ENCODE data around the gene NLGN1.

The NLGN1 gene

GRCh38 chr3:174276826-174277225, 879.3 kb downstream of the NLGN1 start:
- Mint-ChIP-seq H3K4me1 (ENCODE audit: low read depth) (no peaks in the 10 kb centered on the region), H3K36me3 (ENCODE audit: low read depth) (no peaks in the 10 kb centered on the region), H3K27ac (no peak overlapping the region), H3K4me3 (no peak overlapping the region), H3K9me3 (no peaks in the 10 kb centered on the region), H3K27me3 (ENCODE audit: low read depth) (no peaks in the 10 kb centered on the region)
- no peak for DNase-seq (ENCODE audit: low spot score)

- H3K9me3 Mint-ChIP-seq: no peaks in the 10 kb centered on the region
- H3K27me3 Mint-ChIP-seq (ENCODE audit: low read depth): no peaks in the 10 kb centered on the region
- no peak for DNase-seq (ENCODE audit: low spot score)
- no peak overlapping the region for H3K27ac Mint-ChIP-seq
- no peak overlapping the region for H3K4me3 Mint-ChIP-seq
- no peaks in the 10 kb centered on the region for H3K4me1 Mint-ChIP-seq (ENCODE audit: low read depth)
- no peaks in the 10 kb centered on the region for H3K36me3 Mint-ChIP-seq (ENCODE audit: low read depth)
Measured at GRCh38 chr3:174278094-174278493, 880.5 kb downstream of the NLGN1 start.

- no peak for DNase-seq (ENCODE audit: low spot score)
- no peak overlapping the region for H3K4me3 Mint-ChIP-seq
- H3K9me3 Mint-ChIP-seq: no peaks in the 10 kb centered on the region
- H3K27ac Mint-ChIP-seq: no peak overlapping the region
- no peaks in the 10 kb centered on the region for H3K36me3 Mint-ChIP-seq (ENCODE audit: low read depth)
- H3K27me3 Mint-ChIP-seq (ENCODE audit: low read depth): no peaks in the 10 kb centered on the region
- no peaks in the 10 kb centered on the region for H3K4me1 Mint-ChIP-seq (ENCODE audit: low read depth)
Measured at GRCh38 chr3:174280186-174280585, 882.6 kb downstream of the NLGN1 start.

- Mint-ChIP-seq H3K36me3 (ENCODE audit: low read depth) (no peaks in the 10 kb centered on the region), H3K27ac (no peak overlapping the region), H3K9me3 (no peaks in the 10 kb centered on the region), H3K27me3 (ENCODE audit: low read depth) (no peaks in the 10 kb centered on the region), H3K4me3 (no peak overlapping the region), H3K4me1 (ENCODE audit: low read depth) (no peaks in the 10 kb centered on the region)
- no peak for DNase-seq (ENCODE audit: low spot score)
Measured at GRCh38 chr3:174285242-174285864, 887.8 kb downstream of the NLGN1 start.

GRCh38 chr3:174287705-174288104, 890.2 kb downstream of the NLGN1 start:
- no peaks in the 10 kb centered on the region for H3K4me1 Mint-ChIP-seq (ENCODE audit: low read depth)
- no peaks in the 10 kb centered on the region for H3K9me3 Mint-ChIP-seq
- no peak overlapping the region for H3K27ac Mint-ChIP-seq
- no peak for DNase-seq (ENCODE audit: low spot score)
- H3K4me3 Mint-ChIP-seq: no peak overlapping the region
- no peaks in the 10 kb centered on the region for H3K36me3 Mint-ChIP-seq (ENCODE audit: low read depth)
- no peaks in the 10 kb centered on the region for H3K27me3 Mint-ChIP-seq (ENCODE audit: low read depth)

GRCh38 chr3:174294616-174295015, 897.1 kb downstream of the NLGN1 start:
- Mint-ChIP-seq H3K36me3 (ENCODE audit: low read depth) (no peaks in the 10 kb centered on the region), H3K27ac (no peak overlapping the region), H3K4me1 (ENCODE audit: low read depth) (no peaks in the 10 kb centered on the region), H3K4me3 (no peak overlapping the region), H3K27me3 (ENCODE audit: low read depth) (no peaks in the 10 kb centered on the region), H3K9me3 (no peaks in the 10 kb centered on the region)
- no peak for DNase-seq (ENCODE audit: low spot score)

GRCh38 chr3:174295306-174296092, 898.0 kb downstream of the NLGN1 start:
- H3K27me3 Mint-ChIP-seq (ENCODE audit: low read depth): no peaks in the 10 kb centered on the region
- H3K4me3 Mint-ChIP-seq: no peak overlapping the region
- no peaks in the 10 kb centered on the region for H3K4me1 Mint-ChIP-seq (ENCODE audit: low read depth)
- H3K9me3 Mint-ChIP-seq: no peaks in the 10 kb centered on the region
- no peak overlapping the region for H3K27ac Mint-ChIP-seq
- no peak for DNase-seq (ENCODE audit: low spot score)
- no peaks in the 10 kb centered on the region for H3K36me3 Mint-ChIP-seq (ENCODE audit: low read depth)

- H3K9me3 Mint-ChIP-seq: no peaks in the 10 kb centered on the region
- DNase-seq (ENCODE audit: low spot score): no peak
- H3K4me3 Mint-ChIP-seq: no peak overlapping the region
- no peaks in the 10 kb centered on the region for H3K36me3 Mint-ChIP-seq (ENCODE audit: low read depth)
- H3K4me1 Mint-ChIP-seq (ENCODE audit: low read depth): no peaks in the 10 kb centered on the region
- H3K27me3 Mint-ChIP-seq (ENCODE audit: low read depth): no peaks in the 10 kb centered on the region
- H3K27ac Mint-ChIP-seq: no peak overlapping the region
Measured at GRCh38 chr3:174302746-174303315, 905.3 kb downstream of the NLGN1 start.

- H3K4me3 Mint-ChIP-seq: no peak overlapping the region
- H3K27me3 Mint-ChIP-seq (ENCODE audit: low read depth): no peaks in the 10 kb centered on the region
- H3K36me3 Mint-ChIP-seq (ENCODE audit: low read depth): no peaks in the 10 kb centered on the region
- DNase-seq (ENCODE audit: low spot score): no peak
- H3K4me1 Mint-ChIP-seq (ENCODE audit: low read depth): no peaks in the 10 kb centered on the region
- H3K9me3 Mint-ChIP-seq: no peaks in the 10 kb centered on the region
- H3K27ac Mint-ChIP-seq: no peak overlapping the region
Measured at GRCh38 chr3:174303907-174304560, 906.5 kb downstream of the NLGN1 start.

GRCh38 chr3:174308736-174309135, 911.2 kb downstream of the NLGN1 start:
- H3K27me3 Mint-ChIP-seq (ENCODE audit: low read depth): no peaks in the 10 kb centered on the region
- H3K36me3 Mint-ChIP-seq (ENCODE audit: low read depth): no peaks in the 10 kb centered on the region
- no peak overlapping the region for H3K27ac Mint-ChIP-seq
- H3K4me3 Mint-ChIP-seq: no peak overlapping the region
- no peaks in the 10 kb centered on the region for H3K4me1 Mint-ChIP-seq (ENCODE audit: low read depth)
- DNase-seq (ENCODE audit: low spot score): no peak
- no peaks in the 10 kb centered on the region for H3K9me3 Mint-ChIP-seq

GRCh38 chr3:174310475-174310983, 913.0 kb downstream of the NLGN1 start:
- H3K36me3 Mint-ChIP-seq (ENCODE audit: low read depth): no peaks in the 10 kb centered on the region
- no peak overlapping the region for H3K27ac Mint-ChIP-seq
- H3K27me3 Mint-ChIP-seq (ENCODE audit: low read depth): no peaks in the 10 kb centered on the region
- no peaks in the 10 kb centered on the region for H3K4me1 Mint-ChIP-seq (ENCODE audit: low read depth)
- no peaks in the 10 kb centered on the region for H3K9me3 Mint-ChIP-seq
- no peak for DNase-seq (ENCODE audit: low spot score)
- H3K4me3 Mint-ChIP-seq: no peak overlapping the region

- Mint-ChIP-seq H3K27ac (no peak overlapping the region), H3K36me3 (ENCODE audit: low read depth) (no peaks in the 10 kb centered on the region), H3K9me3 (peaks cover 10% of the 10 kb centered on the region), H3K4me3 (no peak overlapping the region), H3K4me1 (ENCODE audit: low read depth) (no peaks in the 10 kb centered on the region), H3K27me3 (ENCODE audit: low read depth) (no peaks in the 10 kb centered on the region)
- DNase-seq (ENCODE audit: low spot score): no peak
Measured at GRCh38 chr3:174315225-174315624, 917.7 kb downstream of the NLGN1 start.

- Mint-ChIP-seq H3K36me3 (ENCODE audit: low read depth) (no peaks in the 10 kb centered on the region), H3K27ac (no peak overlapping the region), H3K4me3 (no peak overlapping the region), H3K27me3 (ENCODE audit: low read depth) (no peaks in the 10 kb centered on the region), H3K9me3 (peaks cover 16% of the 10 kb centered on the region), H3K4me1 (ENCODE audit: low read depth) (no peaks in the 10 kb centered on the region)
- no peak for DNase-seq (ENCODE audit: low spot score)
Measured at GRCh38 chr3:174317005-174317404, 919.5 kb downstream of the NLGN1 start.

GRCh38 chr3:174318181-174318580, 920.6 kb downstream of the NLGN1 start:
- Mint-ChIP-seq H3K4me3 (no peak overlapping the region), H3K9me3 (peaks cover 16% of the 10 kb centered on the region), H3K27ac (no peak overlapping the region), H3K4me1 (ENCODE audit: low read depth) (no peaks in the 10 kb centered on the region), H3K36me3 (ENCODE audit: low read depth) (no peaks in the 10 kb centered on the region), H3K27me3 (ENCODE audit: low read depth) (no peaks in the 10 kb centered on the region)
- DNase-seq (ENCODE audit: low spot score): no peak

All from T-helper 2 cell treated with Interferon-gamma antibody and Interleukin-4, amounts not matched to agents 5 μg/mL and 100 μg/mL, for 36 hours (primary cell).